GOT3 (cell line): ENCODE measurements around the gene SNRNP48.

Experiments used
- DNase-seq: peaks from one replicate; lab custom pipeline; 2025; ENCODE audit warnings: mixed read lengths; lab: John Stamatoyannopoulos, UW

Gene SNRNP48

GRCh38 chr6:7644417-7644816 is 54.4 kb downstream of the SNRNP48 start:
- no peak for DNase-seq

- DNase-seq: no peak
Observed at GRCh38 chr6:7646394-7646793, 56.4 kb downstream of the SNRNP48 start.

GRCh38 chr6:7647504-7647903 is 57.5 kb downstream of the SNRNP48 start:
- no peak for DNase-seq

- DNase-seq: no peak
Observed at GRCh38 chr6:7649037-7649810, 59.2 kb downstream of the SNRNP48 start.

- DNase-seq: no peak
Observed at GRCh38 chr6:7650878-7651277, 60.9 kb downstream of the SNRNP48 start.

GRCh38 chr6:7652957-7653356 is 63.0 kb downstream of the SNRNP48 start:
- no peak for DNase-seq

GRCh38 chr6:7656355-7656754 is 66.4 kb downstream of the SNRNP48 start:
- no peak for DNase-seq

- DNase-seq: no peak
Observed at GRCh38 chr6:7658543-7658942, 68.5 kb downstream of the SNRNP48 start.

GRCh38 chr6:7661364-7661763 is 71.4 kb downstream of the SNRNP48 start:
- DNase-seq: no peak
